NOMO-1 treated with dmso at 0.1 percent for 144 hours (cell line): ENCODE data around the gene HOXB4.
"Not testable (repeated sequence)": the region's sequence is repeated elsewhere in the genome, so short reads cannot be mapped to it uniquely, and the experiment has no call there.

ENCODE experiments used
- DNase-seq: peaks from one replicate; lab custom pipeline; 2025; ENCODE audit not compliant: unreplicated experiment; lab: John Stamatoyannopoulos, UW

HOXB4 gene

GRCh38 chr17:48535793-48536559 is 42.2 kb downstream of the HOXB4 start:
- not testable (repeated sequence) for DNase-seq

DNA sequence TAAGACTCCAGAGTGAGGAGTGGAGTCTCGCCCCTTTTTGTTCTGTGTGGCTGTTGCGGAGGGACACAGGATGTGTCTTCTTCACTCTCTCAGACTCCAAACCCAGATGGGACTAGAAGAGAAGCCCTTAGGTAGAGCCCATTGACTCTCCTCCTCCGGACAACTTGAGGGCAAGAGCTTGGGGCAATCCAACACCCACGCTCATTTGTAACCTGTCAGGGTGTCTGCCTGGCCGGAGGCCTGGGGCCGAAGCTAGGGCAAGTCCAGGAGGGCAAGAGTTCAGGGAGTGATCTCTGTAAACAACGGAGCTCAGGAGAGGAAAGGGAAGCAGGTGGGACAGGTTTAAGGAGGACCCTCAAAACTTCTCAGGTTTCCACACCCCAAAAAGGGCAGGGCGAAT is 45.9 kb downstream of the HOXB4 start:
- DNase-seq, result no peak

GRCh38 chr17:48530887-48531272 is 47.3 kb downstream of the HOXB4 start, which contains the start of gene HOXB1:
TSS of gene HOXB1 (minus strand) at chr17:48531011. CDS start at chr17:48530904, 107 bp downstream.
- no peak for DNase-seq

- DNase-seq, result no peak
Observed at GRCh38 chr17:48530208-48530886, 47.8 kb downstream of the HOXB4 start.

- DNase-seq, result no peak
Observed at GRCh38 chr17:48529683-48530009, 48.5 kb downstream of the HOXB4 start.

DNA sequence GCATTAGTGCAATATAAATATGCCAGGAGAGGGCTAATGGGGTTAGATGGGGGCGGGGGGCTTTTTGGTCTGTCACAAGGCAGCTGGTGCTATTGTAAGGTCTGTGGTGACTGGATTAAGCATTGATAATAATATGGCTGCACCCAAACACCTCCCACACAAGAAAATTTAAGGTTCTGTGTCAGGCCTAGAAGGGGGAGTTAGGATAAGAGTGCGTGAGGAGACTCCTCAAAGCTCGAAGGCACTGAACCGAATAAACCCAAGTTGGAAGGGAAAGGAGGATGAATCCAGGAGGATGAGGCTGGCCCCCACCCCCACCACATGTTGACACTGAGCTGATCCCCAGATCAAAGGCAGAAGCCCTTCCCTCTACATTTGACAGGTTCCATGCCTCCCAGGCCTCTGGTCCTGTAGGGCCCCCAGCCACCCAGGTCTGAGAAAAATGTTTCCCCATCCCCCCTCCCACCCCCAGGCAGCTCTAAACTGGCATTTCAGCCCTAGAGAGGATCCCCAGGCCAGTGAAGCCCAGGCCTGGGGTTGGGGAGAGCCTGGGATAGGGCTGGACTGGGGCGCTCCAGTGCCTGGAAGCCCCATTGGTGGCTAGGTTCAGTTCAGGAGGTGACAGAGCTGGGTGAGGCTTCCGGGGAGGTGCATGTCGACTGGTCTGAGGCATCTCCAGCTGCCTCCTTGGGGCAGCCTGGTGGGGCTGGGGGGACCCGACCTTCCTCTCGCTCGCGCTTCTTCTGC is 49.0 kb downstream of the HOXB4 start:
- no peak for DNase-seq

- no peak for DNase-seq
Observed at GRCh38 chr17:48528153-48528935, 49.8 kb downstream of the HOXB4 start.

DNA sequence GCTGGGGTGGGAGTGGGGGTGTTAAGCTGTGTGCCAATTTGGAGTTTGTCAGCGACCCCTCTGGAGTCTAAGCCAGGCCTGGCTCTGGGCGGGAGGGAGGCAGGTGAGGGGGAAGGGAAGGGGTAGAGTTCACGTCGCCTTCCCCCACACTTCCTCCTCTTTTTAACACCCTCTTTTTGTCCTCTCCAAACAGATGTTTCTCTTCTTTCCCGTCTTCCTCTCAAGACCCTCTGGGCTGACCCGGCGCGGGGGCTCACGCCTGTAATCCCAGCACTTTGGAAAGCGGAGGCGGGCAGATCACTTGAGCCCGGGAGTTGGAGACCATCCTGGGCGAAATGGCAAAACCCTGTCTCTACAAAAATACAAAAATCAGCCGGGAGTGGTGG is 50.6 kb downstream of the HOXB4 start:
- no peak for DNase-seq

DNA sequence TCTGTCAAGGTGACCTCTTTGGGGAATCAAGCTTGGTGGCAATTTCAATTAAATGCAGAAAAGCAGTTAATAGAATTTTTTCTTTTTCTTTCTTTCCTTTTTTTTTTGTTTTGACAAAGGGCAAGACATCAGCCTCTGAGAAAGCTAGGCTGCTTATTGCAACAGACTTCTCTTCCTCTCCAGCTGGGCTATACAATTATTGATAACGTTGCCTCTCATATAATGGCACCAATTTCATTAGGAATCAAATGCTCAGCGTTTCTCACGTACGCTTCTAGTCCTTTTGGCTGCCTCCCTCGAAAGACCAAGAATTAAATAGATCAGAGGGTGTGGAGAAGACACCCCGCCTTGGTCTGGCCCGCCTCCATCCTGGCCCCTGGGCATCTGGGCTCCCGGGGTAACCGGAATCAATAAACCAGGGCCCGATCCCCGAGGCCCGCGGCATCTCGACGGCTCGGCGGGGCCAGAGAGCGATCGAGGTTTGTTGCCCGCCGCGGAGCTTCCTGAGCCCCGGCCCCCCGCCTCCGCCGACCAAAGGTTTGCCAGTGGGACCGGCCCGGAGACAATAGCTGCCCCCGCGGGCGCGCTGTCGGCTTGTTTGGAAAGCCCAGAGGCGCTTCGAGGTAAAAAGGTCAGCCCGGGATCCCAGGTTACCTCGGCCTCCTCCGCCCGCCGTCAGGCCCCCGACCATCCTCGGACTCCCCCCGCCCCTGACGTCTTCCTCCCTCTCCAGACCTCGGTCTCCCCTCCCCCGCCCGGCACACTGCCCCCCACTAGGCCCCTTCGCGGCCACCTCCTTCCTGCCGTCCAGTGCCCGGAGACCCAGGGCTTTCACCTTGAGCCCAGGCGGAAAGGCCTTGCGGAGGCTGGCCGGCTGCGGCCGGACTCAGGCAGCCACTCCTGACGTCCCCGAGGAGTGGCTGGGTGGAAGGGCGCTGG is 51.3 kb downstream of the HOXB4 start:
- no peak for DNase-seq
